Measurements from ENCODE around the gene NINL. TPM values are rescaled to one million over a fixed set of nuclear protein-coding genes. Genes with fewer than 3 reads are reported as not detected.
"Not testable (repeated sequence)": the region's sequence is repeated elsewhere in the genome, so short reads cannot be mapped to it uniquely, and the experiment has no call there.

Gene NINL
- total RNA-seq, 1 experiment from 2014 or later, result 7.2 TPM

GRCh38 chr20:25476106-25477013, 109.0 kb downstream of the NINL start:
- H3K9ac ChIP-seq (ENCODE audit: low read length), result no peak overlapping the region
- no peak overlapping the region for H3K27ac ChIP-seq (ENCODE audit: low read depth, low read length)
- no peaks in the 10 kb centered on the region for H3K79me2 ChIP-seq (ENCODE audit: insufficient read depth, low read length)
- BruUV-seq (replicated peaks), result no TSS peak
- H4K20me1 ChIP-seq (ENCODE audit: insufficient read depth), result no peaks in the 10 kb centered on the region
- H2AFZ ChIP-seq (ENCODE audit: low read depth, low read length, poor library complexity, severe bottlenecking), result no peak overlapping the region
- RAD21 ChIA-PET (ENCODE audit: low non-redundant PET in 1 of 2, low total read pairs in 2 of 2, uncharacterized antibody in 2 of 2, unreplicated experiment in 2 of 2), result no interaction called here
- no peaks in the 10 kb centered on the region for H3K36me3 ChIP-seq (ENCODE audit: control insufficient read depth in 1 of 2, insufficient read depth in 2 of 2, low read length in 2 of 2)
- H3K9me3 ChIP-seq (ENCODE audit: control insufficient read depth in 1 of 2, insufficient read depth in 1 of 2, low read depth in 1 of 2, low read length in 2 of 2), result no peaks in the 10 kb centered on the region
- no peak for DNase-seq (ENCODE audit: low read depth, low spot score)
- no peak overlapping the region for H3K4me3 ChIP-seq (replicated peaks in 1 of 2; ENCODE audit: low read depth in 1 of 2, low read length in 2 of 2)
- CTCF ChIA-PET, result no interaction called here
- H3K4me1 ChIP-seq (ENCODE audit: control insufficient read depth in 1 of 2, insufficient read depth in 2 of 2, low read length in 2 of 2), result no peaks in the 10 kb centered on the region
- no peaks in the 10 kb centered on the region for H3K9me2 ChIP-seq (ENCODE audit: insufficient read depth)
- no peaks in the 10 kb centered on the region for H3K27me3 ChIP-seq (ENCODE audit: insufficient read depth, low read length)
- ATAC-seq, result no peak
- no peak overlapping the region for H3K4me2 ChIP-seq (ENCODE audit: low read length)
- POLR2A ChIA-PET, result no interaction called here
- TF ChIP-seq ZFX (IDR thresholded peaks at IDR 0.05), result no peak
- no peak for TF ChIP-seq JUND (IDR thresholded peaks at IDR 0.05)
- intact Hi-C loops (cut with micrococcal nuclease), result no loop called here

GRCh38 chr20:25473297-25473696, 112.0 kb downstream of the NINL start:
- H3K9me3 ChIP-seq (ENCODE audit: control insufficient read depth in 1 of 2, insufficient read depth in 1 of 2, low read depth in 1 of 2, low read length in 2 of 2); ATAC-seq; H3K36me3 ChIP-seq (ENCODE audit: control insufficient read depth in 1 of 2, insufficient read depth in 2 of 2, low read length in 2 of 2); DNase-seq (ENCODE audit: low read depth, low spot score); H3K27ac ChIP-seq (ENCODE audit: low read depth, low read length); BruUV-seq (replicated peaks); H2AFZ ChIP-seq (ENCODE audit: low read depth, low read length, poor library complexity, severe bottlenecking); H3K4me3 ChIP-seq (replicated peaks in 1 of 2; ENCODE audit: low read depth in 1 of 2, low read length in 2 of 2); H3K4me2 ChIP-seq (ENCODE audit: low read length); intact Hi-C loops (cut with micrococcal nuclease); H3K9ac ChIP-seq (ENCODE audit: low read length); H3K9me2 ChIP-seq (ENCODE audit: insufficient read depth); H3K27me3 ChIP-seq (ENCODE audit: insufficient read depth, low read length); H4K20me1 ChIP-seq (ENCODE audit: insufficient read depth); H3K4me1 ChIP-seq (ENCODE audit: control insufficient read depth in 1 of 2, insufficient read depth in 2 of 2, low read length in 2 of 2); H3K79me2 ChIP-seq (ENCODE audit: insufficient read depth, low read length); POLR2A ChIA-PET; RAD21 ChIA-PET (ENCODE audit: low non-redundant PET in 1 of 2, low total read pairs in 2 of 2, uncharacterized antibody in 2 of 2, unreplicated experiment in 2 of 2); CTCF ChIA-PET: not testable (repeated sequence)

GRCh38 chr20:25471020-25471419, 114.3 kb downstream of the NINL start:
- no TSS peak for BruUV-seq (replicated peaks)
- Histone ChIP-seq H3K27ac (ENCODE audit: low read depth, low read length) (no peak overlapping the region), H3K27me3 (ENCODE audit: insufficient read depth, low read length) (no peaks in the 10 kb centered on the region), H3K4me1 (ENCODE audit: control insufficient read depth in 1 of 2, insufficient read depth in 2 of 2, low read length in 2 of 2) (no peaks in the 10 kb centered on the region), H3K9me3 (ENCODE audit: control insufficient read depth in 1 of 2, insufficient read depth in 1 of 2, low read depth in 1 of 2, low read length in 2 of 2) (no peaks in the 10 kb centered on the region), H3K4me3 (replicated peaks in 1 of 2; ENCODE audit: low read depth in 1 of 2, low read length in 2 of 2) (no peak overlapping the region), H3K36me3 (ENCODE audit: control insufficient read depth in 1 of 2, insufficient read depth in 2 of 2, low read length in 2 of 2) (no peaks in the 10 kb centered on the region), H3K79me2 (ENCODE audit: insufficient read depth, low read length) (no peaks in the 10 kb centered on the region), H4K20me1 (ENCODE audit: insufficient read depth) (no peaks in the 10 kb centered on the region), H3K9me2 (ENCODE audit: insufficient read depth) (no peaks in the 10 kb centered on the region), H3K4me2 (ENCODE audit: low read length) (no peak overlapping the region), H2AFZ (ENCODE audit: low read depth, low read length, poor library complexity, severe bottlenecking) (no peak overlapping the region), H3K9ac (ENCODE audit: low read length) (no peak overlapping the region)
- ChIA-PET CTCF (no interaction called here), POLR2A (no interaction called here), RAD21 (ENCODE audit: low non-redundant PET in 1 of 2, low total read pairs in 2 of 2, uncharacterized antibody in 2 of 2, unreplicated experiment in 2 of 2) (no interaction called here)
- no peak for DNase-seq (ENCODE audit: low read depth, low spot score)
- TF ChIP-seq ZFX (IDR thresholded peaks at IDR 0.05) (no peak), EZH2 (IDR thresholded peaks at IDR 0.05) (no peak)
- intact Hi-C loops (cut with micrococcal nuclease), result no loop called here
- no peak for ATAC-seq
